ENCODE data around the gene FSTL4.

The FSTL4 gene

DNA sequence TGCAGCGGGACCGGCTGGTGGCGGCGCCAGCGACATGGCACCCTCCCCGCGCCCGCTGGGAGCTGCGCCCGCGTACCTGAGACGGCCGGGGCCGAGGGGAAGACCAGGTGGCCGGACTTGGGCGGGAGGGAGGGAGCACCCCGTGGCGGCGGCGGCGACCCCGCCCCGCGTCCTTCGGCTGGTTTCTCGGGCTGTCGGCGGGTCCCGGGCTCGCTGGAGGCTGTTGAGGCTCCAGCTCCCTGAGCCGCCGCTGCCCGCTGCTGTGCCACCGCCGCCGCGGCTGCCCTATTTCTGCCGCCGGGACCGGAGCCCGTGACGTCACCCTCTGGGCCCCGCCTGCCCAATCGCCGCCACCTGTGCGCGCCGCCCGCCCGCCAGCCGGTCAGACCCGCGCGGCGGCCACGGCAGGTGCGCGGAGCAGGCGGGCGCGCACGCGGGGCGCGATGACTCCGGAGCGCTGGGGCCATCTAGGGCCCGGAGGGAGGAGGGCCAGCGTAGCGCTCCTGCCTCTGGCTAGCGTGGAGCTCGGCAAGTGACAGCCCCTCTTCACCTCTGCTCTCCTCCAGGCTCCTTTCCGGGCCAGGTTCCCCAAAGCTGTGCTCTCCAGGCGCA, at the start of gene FSTL4:
TSS of gene FSTL4 (minus strand) at position 293 of the 612 bp plus-strand sequence.
- peak; percentile 75 for DNase-seq (ENCODE audit: low spot score)

DNA sequence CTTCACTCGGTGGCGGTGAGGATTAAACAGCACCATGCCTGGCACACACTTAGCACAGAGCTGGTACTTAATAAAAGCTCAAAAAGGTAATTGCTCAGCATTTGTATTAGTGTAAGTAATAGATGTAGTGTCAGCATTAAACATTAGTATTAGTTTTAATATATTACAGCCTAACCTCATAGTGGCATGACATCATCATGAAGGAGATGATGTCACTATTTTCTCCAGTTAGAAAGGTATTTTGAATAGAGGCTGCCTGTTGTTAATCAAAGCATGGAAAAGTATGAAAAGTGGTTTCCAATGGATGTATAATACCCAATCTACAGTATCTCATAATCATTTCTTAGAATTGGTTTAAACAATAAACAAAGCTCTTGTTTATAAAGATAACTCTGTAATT, 49.0 kb upstream of the FSTL4 start:
- no peak for DNase-seq (ENCODE audit: low spot score)

DNA sequence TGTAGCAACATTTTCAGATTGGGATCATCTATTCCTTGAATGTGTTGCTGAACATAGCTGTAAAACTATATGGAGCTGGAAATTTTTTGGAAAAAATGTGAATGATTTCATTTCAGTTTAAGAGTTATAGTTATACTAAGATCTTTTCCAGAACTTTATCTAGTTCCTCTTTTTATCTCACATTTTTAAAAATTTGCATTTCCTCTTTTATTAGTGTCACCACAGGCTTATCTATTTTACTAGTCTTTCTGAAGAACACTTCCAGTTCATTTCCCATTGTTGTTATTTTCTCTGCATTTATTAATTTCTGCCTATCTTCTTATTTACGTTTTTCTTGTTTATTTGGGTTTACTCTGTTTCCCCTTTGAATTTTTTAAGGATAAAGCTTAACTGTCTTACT, 46.0 kb upstream of the FSTL4 start:
- DNase-seq (ENCODE audit: low spot score) = no peak

DNA sequence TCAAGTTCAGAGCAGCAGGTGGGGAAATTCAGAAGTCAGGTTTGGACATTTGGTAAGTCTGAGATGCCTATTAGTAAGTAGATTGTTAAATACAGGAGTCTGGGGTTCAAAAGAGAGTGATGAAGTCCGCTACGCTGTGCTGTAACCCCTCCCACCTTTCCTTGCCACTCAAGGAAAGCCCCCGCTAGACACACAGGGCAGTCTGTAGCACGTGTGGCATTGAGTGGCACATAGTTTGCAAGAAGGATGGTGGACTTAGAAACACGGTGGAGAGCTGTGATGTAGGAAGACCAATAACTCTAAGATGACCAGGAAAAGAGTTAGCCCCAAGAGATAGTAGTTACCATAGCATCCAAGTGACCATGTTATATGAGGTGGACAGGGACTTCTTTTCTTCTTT, 44.7 kb upstream of the FSTL4 start:
- no peak for DNase-seq (ENCODE audit: low spot score)

DNA sequence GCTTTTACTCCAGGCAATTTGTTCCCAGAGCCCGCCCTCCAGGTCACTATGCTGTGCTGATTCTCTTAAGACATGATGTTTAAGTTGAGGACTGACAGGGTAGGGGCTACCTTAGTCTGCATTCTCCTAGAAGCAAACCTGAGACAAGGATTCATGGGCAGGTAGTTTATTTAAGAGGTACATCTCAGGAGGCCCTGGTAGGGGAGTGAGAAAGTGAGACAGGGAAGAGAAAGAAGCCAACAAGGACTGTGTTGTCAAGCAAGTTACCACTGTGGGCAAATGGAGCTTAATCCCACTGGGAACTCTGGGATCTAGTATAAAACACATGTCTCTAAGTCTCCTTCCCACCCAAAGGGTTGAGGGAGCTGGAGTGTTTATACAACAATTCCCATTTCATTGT, 43.6 kb upstream of the FSTL4 start:
- no peak for DNase-seq (ENCODE audit: low spot score)

DNA sequence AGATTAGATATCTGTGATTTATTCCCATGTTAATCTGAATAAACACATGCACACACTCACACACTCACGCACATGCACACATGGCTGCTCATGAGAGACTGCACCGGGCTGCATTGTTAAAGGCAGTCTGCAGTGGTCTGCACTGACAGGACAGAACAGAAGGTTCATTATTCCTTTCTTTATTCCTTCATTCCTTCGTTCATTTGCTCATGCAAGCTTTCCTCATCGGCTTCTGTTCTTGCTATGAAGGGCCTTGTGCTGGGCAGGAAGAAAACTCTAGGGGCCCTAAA, 41.4 kb upstream of the FSTL4 start:
- no peak for DNase-seq (ENCODE audit: low spot score)

DNA sequence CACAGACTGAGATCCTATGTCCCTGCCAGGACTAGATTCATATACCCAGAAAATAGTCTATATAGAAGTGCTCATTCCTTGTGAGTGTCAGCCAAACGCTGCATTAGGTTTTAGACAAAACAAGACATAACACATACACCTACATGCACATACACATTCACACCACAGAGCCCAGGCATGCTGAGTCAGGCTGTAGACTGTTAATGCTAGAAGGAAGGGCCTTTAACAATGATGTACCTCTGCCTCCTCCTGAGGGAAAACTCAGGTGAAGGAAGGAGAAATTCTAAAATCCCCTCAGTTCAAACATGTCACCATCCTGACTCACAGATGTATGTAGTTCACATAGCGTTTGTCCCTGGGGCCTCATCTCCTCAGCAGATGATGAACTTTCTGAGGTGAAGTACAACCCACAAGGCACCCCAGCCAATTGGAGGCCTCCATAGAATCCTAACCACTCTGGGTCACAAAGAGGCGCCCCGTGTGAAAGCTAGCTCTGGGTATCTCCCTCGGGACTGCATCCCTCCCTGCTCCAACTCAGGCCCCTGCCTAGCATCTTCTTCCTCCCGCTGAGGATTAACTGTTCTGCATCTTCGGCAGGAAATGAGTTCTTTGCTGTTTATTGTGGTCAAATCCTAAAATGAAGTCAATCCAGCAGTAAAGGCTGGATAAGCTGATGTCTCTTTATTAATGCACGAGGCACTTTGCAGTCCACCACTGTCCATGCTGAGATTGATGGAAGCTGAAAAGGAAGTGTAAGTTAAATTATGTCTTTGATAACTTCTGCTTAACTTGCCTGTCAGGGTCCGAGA, 40.8 kb upstream of the FSTL4 start:
- no peak for DNase-seq (ENCODE audit: low spot score)

DNA sequence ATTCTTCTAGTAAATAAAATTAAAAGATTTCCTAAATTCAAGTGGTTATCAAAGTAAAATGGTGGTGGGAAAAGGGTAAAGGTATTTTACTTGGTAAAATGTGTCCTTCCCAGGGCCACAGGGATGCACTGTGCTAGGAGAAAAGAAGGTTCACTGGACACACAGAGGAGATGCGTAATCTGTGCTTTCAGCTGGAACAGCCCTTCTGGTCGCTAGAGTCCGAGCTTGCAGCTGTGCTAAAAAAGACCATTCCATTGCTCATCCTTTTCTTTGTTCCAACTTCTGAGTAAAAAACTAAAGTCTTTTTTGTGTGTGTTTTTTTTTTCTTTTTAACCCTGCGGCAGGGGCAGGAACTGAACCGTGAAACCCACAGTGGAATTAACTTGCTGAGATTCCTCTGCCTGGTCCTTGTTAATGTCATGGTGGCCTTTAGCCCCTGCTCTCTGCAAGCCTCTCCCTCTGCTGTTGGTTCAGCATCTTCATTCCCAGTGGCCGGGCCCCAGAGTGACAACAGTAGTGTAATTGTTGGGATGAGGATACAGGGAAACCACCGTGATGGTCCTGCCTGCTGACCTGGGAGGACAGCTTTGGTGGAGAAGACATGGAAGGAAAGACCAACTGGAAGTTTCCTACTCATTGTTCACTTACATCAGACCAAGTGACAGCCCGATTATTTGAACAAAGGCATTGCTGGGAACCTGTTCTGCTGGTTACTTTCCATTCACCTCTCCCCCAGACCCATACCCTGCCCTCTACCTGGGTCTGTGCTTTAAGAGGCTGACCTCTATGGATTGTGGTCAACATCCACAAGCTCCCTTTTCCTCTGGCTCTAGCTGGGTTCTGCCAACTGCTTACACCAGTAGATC, 31.9 kb upstream of the FSTL4 start:
- DNase-seq (ENCODE audit: low spot score) = no peak

DNA sequence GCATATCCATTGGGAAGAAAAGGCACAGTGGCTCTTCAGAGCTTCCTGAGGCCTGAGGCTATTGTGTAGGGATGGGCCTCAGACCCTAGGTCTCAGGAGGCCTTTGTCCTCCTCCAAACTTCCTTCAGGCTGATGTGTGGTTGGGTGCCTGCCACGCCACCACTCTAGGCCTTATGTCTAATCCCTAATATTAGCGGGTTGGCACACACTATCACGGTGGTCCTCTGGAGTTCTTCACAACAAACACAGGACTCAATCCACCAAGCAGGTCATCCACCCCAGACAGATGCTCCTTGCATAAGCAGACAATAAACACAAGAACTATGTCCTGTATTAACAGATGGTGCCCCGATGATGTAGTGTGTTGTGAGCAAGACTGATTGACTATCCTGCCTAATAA, 31.0 kb upstream of the FSTL4 start:
- DNase-seq (ENCODE audit: low spot score) = no peak

DNA sequence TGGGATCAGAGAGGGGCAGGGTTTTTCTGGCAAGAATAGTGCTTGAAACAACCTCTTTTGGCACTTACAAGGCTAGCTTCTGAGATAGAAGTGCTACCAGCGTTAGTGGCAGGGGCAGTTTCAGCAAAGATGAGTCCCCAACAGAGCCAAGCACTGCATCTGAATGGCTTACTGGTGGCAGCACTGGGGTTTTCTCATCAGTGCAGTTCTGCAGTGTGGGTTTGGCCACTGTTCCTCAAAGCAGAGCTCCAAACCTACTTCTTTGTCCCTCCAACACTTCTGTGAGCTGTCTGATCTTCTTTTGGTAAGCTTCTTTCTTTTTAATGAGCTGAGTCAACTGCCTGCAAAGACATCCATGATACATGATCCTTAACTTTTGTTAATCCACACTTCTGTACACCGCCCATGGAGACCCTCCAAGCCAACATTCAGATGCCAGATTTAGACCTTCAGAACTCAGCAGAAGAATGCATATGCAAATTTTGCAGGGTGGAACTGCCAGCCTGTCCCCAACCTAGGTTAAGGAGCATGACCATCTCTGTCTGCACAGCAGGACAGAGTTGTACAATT, 29.9 kb upstream of the FSTL4 start:
- no peak for DNase-seq (ENCODE audit: low spot score)

DNA sequence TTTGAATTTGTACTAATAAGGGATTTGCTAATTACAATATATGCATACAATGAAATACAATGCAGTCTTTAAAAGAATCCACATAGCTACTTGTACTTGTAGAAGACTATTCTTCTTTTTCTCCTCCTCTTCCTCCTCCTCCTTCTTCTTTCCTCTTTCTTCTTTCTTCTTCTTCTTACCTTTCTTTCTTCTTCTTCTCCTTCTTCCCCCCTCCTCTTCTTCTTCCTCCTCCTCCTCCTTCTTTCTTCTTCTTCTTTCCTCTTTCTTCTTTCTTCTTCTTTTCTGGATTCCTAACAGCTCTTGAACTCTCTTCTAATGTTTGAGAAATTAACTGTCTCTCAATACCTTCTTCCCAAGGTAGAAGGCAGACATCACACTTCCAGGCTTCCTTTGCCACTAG, 29.3 kb upstream of the FSTL4 start:
- DNase-seq (ENCODE audit: low spot score) = no peak

DNA sequence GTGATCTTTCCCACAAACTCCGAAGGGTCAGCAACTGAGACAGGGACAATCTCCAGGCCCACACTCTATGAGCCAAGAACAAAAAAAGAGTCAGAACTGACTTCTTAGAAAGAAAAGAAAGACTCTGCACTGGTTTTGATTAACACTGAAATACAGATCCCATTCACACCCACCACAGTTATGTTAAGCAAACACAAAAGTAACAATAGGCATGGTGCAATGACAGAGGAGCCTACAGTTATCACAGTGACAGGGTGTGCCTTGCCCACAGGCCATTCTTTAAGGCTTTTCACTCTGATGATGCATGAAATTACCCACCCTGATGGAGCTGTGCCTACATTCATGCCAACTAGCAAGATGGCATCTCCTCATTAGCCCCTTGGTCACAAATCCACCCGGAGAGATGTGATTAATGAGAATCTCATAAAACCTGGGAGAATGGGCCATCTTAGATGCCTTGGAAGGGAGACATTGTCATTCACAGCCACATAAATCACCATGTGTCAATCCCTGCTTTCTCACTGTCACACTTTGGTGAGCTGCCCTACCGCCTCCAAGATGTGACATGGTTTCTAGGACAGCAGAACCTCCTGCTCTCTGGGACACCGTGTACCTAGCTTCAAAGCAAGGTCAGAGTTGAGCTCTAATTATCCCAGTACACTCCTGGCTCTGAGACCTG, 27.6 kb upstream of the FSTL4 start:
- no peak for DNase-seq (ENCODE audit: low spot score)

DNA sequence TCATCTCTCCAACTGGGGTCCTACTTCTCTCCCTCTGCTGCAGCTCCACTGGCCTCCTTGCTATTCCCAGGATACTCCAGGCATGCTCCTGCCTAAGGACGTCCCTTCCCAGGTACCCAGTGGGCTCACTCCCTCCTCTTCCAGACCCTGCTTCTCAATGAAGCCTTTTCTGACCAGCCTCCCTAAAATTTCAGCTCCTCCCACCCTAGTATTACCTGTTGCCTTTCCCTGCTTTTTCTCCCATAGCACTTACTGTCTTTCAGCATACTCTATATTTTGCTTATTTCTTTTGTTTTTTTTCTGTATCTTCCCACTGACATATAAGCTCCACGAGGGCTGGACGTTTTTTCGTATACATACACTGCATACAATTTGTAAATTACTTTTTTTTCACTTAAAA, 26.1 kb upstream of the FSTL4 start:
- no peak for DNase-seq (ENCODE audit: low spot score)

DNA sequence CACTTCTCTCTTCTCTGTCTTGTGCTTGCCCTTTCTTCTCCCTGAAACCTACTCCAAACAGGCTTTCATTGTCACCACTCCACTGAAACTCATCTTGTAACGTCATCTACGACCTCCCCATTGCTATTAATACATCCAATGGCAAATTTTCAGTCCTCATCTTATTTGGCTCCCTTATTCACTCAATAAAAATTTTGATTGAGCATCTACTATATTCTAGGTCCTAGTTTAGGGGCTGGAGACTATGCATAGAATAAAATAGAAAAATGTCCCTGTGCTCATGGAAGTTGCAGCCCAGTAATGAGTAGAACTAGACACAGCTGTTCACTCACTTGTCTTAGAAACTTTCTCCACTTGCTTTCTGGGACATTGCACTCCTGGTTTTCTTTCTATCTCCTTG, 24.9 kb upstream of the FSTL4 start:
- DNase-seq (ENCODE audit: low spot score) = no peak

DNA sequence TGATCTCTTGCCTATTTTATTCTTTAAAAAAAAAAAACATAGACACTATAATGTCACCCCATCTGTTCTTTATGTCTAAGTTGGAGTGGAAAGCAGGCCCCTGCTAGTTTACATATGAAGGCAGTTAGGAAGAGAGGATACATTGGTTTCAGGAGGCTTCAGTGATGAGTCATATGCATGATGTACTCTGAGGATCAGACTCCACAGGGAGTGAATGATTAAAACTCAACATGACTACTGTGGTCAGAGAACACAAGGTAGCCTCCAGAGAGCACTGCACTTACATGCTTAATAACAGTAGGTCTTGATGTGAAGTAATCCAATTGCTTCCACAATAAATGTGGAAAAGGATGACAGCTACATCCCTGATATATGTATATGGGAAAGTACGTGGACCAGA, 22.7 kb upstream of the FSTL4 start:
- DNase-seq (ENCODE audit: low spot score) = no peak

DNA sequence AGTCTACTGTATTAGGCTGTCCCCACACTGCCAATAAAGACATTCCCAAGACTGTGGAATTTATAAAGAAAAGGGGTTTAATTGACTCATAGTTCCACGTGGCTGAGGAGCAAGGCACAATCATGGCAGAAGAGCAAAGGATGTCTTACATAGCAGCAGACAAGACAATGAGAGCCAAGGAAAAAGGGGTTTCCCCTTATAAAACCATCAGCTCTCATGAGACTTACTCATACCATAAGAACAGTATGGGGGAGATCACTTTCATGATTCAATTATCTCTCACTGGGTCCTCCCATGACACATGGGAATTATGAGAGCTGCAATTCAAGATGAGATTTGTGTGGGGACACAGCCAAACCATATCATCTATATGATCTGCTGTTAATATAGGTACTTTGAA, 14.8 kb upstream of the FSTL4 start:
- no peak for DNase-seq (ENCODE audit: low spot score)

DNA sequence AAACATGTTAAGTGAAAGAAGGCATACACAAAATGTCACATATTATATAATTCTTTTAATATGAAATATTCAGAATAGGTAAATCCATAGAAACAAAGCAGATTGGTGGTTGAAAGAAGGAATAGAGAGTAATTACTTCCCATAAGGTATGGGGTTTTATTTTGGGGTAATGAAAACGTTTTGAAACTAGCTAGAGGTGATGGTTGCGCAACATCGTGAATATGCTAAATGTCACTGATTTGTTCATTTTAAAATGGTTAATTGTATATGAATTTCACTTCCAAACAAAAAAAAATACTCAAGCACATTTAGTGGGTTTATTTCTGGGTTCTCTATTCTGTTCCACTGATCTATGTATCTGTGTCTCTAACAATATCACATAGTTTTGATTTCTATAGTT, 12.0 kb upstream of the FSTL4 start:
- no peak for DNase-seq (ENCODE audit: low spot score)

DNA sequence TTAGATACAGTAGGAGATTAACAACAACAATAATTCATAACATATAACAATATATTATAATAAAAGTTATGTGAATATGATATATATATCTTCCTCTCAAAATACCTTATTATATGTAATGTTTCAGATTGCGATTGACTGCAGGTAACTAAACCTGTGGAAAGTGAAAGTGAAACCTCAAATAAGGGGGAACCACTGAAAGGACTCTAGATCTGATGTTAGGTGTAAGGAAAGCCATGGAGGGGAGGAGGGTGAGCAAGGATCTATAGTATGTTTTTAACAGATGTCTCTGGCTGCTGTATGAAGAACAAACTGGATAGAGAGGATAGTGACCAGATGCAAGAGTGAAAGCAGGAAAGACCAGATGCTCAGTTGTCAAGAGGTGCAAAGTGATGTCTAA, 5.8 kb upstream of the FSTL4 start:
- DNase-seq (ENCODE audit: low spot score) = no peak

DNA sequence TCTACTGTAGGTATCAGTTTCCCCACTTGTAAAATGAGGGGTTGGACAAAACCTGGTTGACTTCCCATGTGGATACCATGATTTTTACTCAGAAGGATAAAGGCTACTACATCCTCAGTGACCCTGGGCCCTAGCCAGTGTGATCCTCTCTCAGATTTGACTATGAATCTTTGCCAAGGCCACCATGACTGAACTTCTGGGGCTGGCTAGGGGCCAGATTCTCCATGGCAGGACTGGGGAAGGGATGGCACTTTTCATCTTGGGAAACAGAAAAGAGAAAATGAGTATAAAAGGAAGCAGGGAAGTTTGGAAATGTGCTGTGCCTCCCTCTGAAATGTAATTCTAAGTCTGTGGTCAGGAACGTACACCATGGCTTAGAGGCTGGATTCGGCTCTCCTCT, 1.4 kb upstream of the FSTL4 start:
- no peak for DNase-seq (ENCODE audit: low spot score)

DNA sequence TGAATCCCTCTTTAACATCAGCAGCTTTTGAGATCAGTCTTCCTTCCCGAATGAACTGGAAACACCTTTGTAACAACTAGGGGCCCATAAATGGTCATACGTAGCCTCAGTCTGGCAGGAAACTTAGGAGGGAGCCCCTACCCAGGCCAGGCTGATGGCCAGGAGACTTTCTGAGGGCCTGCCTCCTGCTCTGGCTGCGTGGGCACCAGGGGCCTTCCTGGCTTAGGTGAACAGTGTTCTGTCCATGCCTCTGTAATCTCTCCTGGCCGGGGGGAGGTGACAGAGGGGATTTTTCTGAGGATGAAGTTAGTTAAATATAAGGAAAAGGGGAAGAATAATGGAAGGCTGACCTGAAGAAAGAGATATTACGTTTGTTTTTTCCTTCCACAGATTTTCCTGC, 843 bp upstream of the FSTL4 start:
- no peak for DNase-seq (ENCODE audit: low spot score)

DNA sequence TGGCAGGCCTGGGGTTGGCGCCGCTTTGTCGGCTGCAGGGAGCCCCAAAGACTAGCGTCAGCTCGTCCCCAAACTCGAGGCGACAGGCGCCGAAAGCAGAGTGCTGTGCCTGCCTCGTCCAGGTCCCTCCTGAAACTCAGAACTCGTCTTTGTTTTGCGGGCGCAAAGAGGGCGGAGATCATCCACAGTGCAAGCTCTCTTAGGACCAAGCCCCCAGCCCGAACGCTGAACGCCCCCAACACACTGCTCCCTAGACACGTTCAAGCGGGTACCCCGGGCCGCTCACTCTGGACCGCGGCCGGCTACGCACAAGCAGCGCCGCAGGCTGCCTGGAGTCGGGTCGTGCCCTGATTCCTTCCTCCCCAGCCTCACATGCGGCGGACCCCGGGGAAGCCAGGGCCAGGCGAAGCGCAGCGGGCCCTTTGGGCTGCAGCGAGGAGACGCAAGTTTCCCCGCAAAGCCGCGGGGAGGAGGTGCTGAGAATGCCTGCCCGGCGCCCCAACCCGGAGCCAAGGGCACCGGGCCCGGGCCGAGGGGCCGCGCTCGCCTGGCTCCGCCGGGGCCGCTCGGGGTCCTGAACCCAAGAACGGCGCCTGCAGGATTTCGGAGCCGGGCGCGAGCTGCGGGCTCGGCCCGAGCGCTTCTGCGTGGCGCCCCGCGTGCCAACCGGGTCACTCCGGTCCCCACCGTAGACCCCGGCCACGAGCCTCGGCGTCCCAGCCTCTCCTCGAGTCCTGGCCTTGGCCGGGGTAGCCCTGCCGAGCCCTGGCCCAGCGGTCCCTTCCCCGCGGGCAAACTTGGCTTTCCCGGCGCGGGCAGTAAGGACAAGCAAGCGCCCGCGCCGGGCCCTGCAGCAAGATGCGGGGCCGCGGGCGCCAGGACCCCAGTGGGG, 738 bp downstream of the FSTL4 start:
- DNase-seq (ENCODE audit: low spot score) = peak; percentile 63
